ENCODE measurements around the gene FRYL. TPM values are rescaled to one million over a fixed set of nuclear protein-coding genes. Genes with fewer than 3 reads are reported as not detected.

FRYL gene
- total and polyA plus RNA-seq, 7 experiments from 2014 or later = 25.4 to 126 (median 102) TPM

DNA sequence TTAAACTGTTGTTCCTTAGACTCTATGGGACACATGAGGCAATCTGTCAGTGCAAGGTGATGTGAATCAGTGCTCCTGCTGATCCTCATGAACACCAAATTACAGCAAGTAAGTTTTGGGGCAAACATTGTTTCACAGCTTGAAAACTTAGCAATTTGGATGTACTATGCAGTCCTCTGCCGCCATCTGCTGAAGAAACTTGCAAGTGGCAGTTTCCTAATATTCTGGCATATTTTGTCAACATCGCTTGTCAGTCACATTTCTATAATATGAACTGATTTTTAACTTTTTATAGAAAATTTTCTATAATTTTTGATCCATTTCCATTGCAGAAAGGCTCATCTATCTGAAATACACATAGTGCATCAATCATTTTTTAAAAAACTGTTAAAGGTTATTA is 233.7 kb downstream of the FRYL start:
- H3K27ac ChIP-seq (ENCODE audit: low read depth, low read length) = no peak overlapping the region
- no peaks in the 10 kb centered on the region for H3K27me3 Mint-ChIP-seq
- DNase-seq (peak in 5 of 9 donors; percentile 4 to 31 (median 20)), ATAC-seq (peak; percentile 44)
- H3K36me3 ChIP-seq (ENCODE audit: control insufficient read depth in 2 of 3, insufficient read depth in 3 of 3, low read length in 3 of 3) = peaks cover 9 to 79% (median 40%) of the 10 kb centered on the region in 3 experiments
- H3K9me3 ChIP-seq (ENCODE audit: control insufficient read depth in 2 of 3, low read length in 3 of 3) = no peaks in the 10 kb centered on the region
- CTCF ChIA-PET = interaction anchor here (1.0 kb wide), 1 partner anchor 30 kb away, joined by 3 read pairs; no protein-coding TSS in a partner anchor
- POLR2A ChIA-PET = interaction anchor here (0.6 kb wide), 2 partner anchors 9 to 40 kb away, joined by 3 read pairs; no protein-coding TSS in a partner anchor
- peaks cover 11 to 60% (median 34%) of the 10 kb centered on the region in 5 donors for H3K36me3 Mint-ChIP-seq
- H3K27ac Mint-ChIP-seq = peak overlapping the region in 2 of 9 donors; percentile 49 to 56
- no peaks in the 10 kb centered on the region for H3K27me3 ChIP-seq (ENCODE audit: control insufficient read depth in 2 of 2, insufficient read depth in 2 of 2, low read length in 2 of 2)
- no peaks in the 10 kb centered on the region for H3K4me1 ChIP-seq (ENCODE audit: control insufficient read depth in 2 of 2, insufficient read depth in 2 of 2, low read length in 2 of 2)
- H3K4me1 Mint-ChIP-seq = peaks cover 0 to 2% (median 0%) of the 10 kb centered on the region in 7 donors
- peaks cover 0 to 2% (median 0%) of the 10 kb centered on the region in 11 donors for H3K9me3 Mint-ChIP-seq
- no peak overlapping the region for H3K4me3 Mint-ChIP-seq
- intact Hi-C loops (cut with micrococcal nuclease) = loop anchor here (1.0 to 10.0 kb wide), 4 partner anchors 99 to 422 kb away; no protein-coding TSS in a partner anchor
- H3K4me3 ChIP-seq (ENCODE audit: low read length) = no peak overlapping the region

DNA sequence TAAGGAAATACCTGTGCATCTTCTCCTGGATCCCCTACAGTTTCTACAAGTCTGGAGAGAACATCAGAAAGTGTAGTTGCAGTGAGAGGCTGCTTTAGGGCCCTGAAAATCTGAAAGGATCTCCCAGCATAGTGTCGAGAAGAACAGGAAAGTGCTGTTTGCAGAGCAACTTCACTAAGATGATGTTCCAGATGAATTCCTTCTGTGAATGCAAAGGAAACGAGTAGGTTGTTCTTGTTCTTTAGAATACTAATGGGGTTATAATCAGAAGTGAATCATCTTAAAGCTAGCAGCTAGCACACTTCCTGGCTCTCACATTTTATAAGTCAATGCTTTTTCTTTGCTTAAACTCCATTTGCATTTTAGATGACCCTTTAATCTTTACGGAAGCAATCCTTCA is 236.3 kb downstream of the FRYL start:
- Mint-ChIP-seq H3K27ac (peak overlapping the region in 2 of 9 donors; percentile 25 to 62), H3K36me3 (peaks cover 14 to 60% (median 23%) of the 10 kb centered on the region in 5 donors), H3K4me3 (no peak overlapping the region), H3K4me1 (peaks cover 0 to 2% (median 0%) of the 10 kb centered on the region in 7 donors), H3K27me3 (no peaks in the 10 kb centered on the region), H3K9me3 (peaks cover 0 to 2% (median 0%) of the 10 kb centered on the region in 11 donors)
- ATAC-seq = no peak
- H3K27me3 ChIP-seq (ENCODE audit: control insufficient read depth in 2 of 2, insufficient read depth in 2 of 2, low read length in 2 of 2) = no peaks in the 10 kb centered on the region
- ChIA-PET CTCF (no interaction called here), POLR2A (no interaction called here)
- H3K36me3 ChIP-seq (ENCODE audit: control insufficient read depth in 2 of 3, insufficient read depth in 3 of 3, low read length in 3 of 3) = peaks cover 15 to 79% (median 44%) of the 10 kb centered on the region in 3 experiments
- no peak for DNase-seq
- H3K4me1 ChIP-seq (ENCODE audit: control insufficient read depth in 2 of 2, insufficient read depth in 2 of 2, low read length in 2 of 2) = no peaks in the 10 kb centered on the region
- no peak overlapping the region for H3K27ac ChIP-seq (ENCODE audit: low read depth, low read length)
- no peak overlapping the region for H3K4me3 ChIP-seq (ENCODE audit: low read length)
- no peaks in the 10 kb centered on the region for H3K9me3 ChIP-seq (ENCODE audit: control insufficient read depth in 2 of 3, low read length in 3 of 3)
- intact Hi-C loops (cut with micrococcal nuclease) = loop anchor here in 1 of 2 donors (10.0 kb wide), 1 partner anchor 419 kb away; no protein-coding TSS in a partner anchor

GRCh38 chr4:48542888-48543287 is 237.2 kb downstream of the FRYL start:
- H3K27me3 Mint-ChIP-seq = no peaks in the 10 kb centered on the region
- H3K27ac Mint-ChIP-seq = peak overlapping the region in 3 of 9 donors; percentile 10 to 40 (median 17)
- POLR2A ChIA-PET = no interaction called here
- ATAC-seq (no peak), DNase-seq (no peak)
- Histone ChIP-seq H3K4me3 (ENCODE audit: low read length) (no peak overlapping the region), H3K36me3 (ENCODE audit: control insufficient read depth in 2 of 3, insufficient read depth in 3 of 3, low read length in 3 of 3) (peaks cover 15 to 72% (median 36%) of the 10 kb centered on the region in 3 experiments), H3K27ac (ENCODE audit: low read depth, low read length) (no peak overlapping the region), H3K4me1 (ENCODE audit: control insufficient read depth in 2 of 2, insufficient read depth in 2 of 2, low read length in 2 of 2) (no peaks in the 10 kb centered on the region), H3K27me3 (ENCODE audit: control insufficient read depth in 2 of 2, insufficient read depth in 2 of 2, low read length in 2 of 2) (no peaks in the 10 kb centered on the region), H3K9me3 (ENCODE audit: control insufficient read depth in 2 of 3, low read length in 3 of 3) (no peaks in the 10 kb centered on the region)
- intact Hi-C loops (cut with micrococcal nuclease) = loop anchor here in 1 of 2 donors (10.0 kb wide), 1 partner anchor 418 kb away; no protein-coding TSS in a partner anchor
- H3K9me3 Mint-ChIP-seq = peaks cover 0 to 2% (median 0%) of the 10 kb centered on the region in 11 donors
- no peak overlapping the region for H3K4me3 Mint-ChIP-seq
- no peaks in the 10 kb centered on the region for H3K4me1 Mint-ChIP-seq
- CTCF ChIA-PET = no interaction called here
- peaks cover 14 to 52% (median 23%) of the 10 kb centered on the region in 5 donors for H3K36me3 Mint-ChIP-seq

DNA sequence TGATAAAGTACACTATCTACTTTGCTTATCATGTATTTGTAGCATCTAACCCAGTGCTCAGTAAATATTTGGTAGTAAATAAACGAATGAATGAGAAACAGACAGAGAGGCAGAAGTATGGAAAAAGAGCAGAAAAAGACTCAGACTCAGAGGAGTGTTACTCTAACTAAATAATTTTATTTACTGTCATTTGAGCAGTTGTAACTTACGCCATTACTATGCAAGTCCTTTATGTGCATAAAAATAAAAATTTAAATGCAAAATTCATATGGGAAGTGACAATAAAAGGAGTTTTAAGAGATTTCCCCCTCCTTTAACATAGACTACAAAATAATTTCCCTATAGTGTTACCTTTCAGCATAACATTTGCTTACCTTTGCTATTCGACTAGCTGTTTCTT is 240.5 kb downstream of the FRYL start:
- Mint-ChIP-seq H3K27me3 (no peaks in the 10 kb centered on the region), H3K4me1 (no peaks in the 10 kb centered on the region), H3K36me3 (peaks cover 18 to 48% (median 33%) of the 10 kb centered on the region in 5 donors), H3K4me3 (no peak overlapping the region), H3K27ac (peak overlapping the region in 1 of 9 donors; percentile 21), H3K9me3 (no peaks in the 10 kb centered on the region)
- peaks cover 18 to 69% (median 32%) of the 10 kb centered on the region in 3 experiments for H3K36me3 ChIP-seq (ENCODE audit: control insufficient read depth in 2 of 3, insufficient read depth in 3 of 3, low read length in 3 of 3)
- no peaks in the 10 kb centered on the region for H3K4me1 ChIP-seq (ENCODE audit: control insufficient read depth in 2 of 2, insufficient read depth in 2 of 2, low read length in 2 of 2)
- POLR2A ChIA-PET = no interaction called here
- ATAC-seq (no peak), DNase-seq (no peak)
- H3K27ac ChIP-seq (ENCODE audit: low read depth, low read length) = no peak overlapping the region
- H3K27me3 ChIP-seq (ENCODE audit: control insufficient read depth in 2 of 2, insufficient read depth in 2 of 2, low read length in 2 of 2) = no peaks in the 10 kb centered on the region
- H3K4me3 ChIP-seq (ENCODE audit: low read length) = no peak overlapping the region
- CTCF ChIA-PET = no interaction called here
- intact Hi-C loops (cut with micrococcal nuclease) = no loop called here
- H3K9me3 ChIP-seq (ENCODE audit: control insufficient read depth in 2 of 3, low read length in 3 of 3) = no peaks in the 10 kb centered on the region

DNA sequence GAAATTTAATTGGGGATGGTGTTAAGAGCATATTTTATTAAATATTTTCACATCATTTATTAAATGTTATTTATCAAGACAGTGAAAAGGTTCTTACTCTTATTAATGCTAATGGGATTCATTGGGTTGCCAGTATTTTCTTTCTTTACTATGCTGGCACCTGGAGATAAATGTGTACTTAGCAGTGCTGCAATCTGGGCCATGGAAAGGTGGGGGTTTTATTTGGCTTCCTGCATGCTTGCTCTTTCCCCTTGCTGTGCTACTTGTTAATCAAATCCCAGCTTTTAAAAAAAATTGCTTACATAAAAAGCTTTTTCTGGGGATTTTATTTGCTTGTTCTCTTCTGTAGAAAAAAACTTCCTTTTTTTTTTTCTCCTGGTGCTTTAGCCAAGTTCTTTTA is 241.7 kb downstream of the FRYL start:
- ATAC-seq = no peak
- no peak for DNase-seq
- Histone ChIP-seq H3K9me3 (ENCODE audit: control insufficient read depth in 2 of 3, low read length in 3 of 3) (no peaks in the 10 kb centered on the region), H3K4me1 (ENCODE audit: control insufficient read depth in 2 of 2, insufficient read depth in 2 of 2, low read length in 2 of 2) (no peaks in the 10 kb centered on the region), H3K4me3 (ENCODE audit: low read length) (no peak overlapping the region), H3K27me3 (ENCODE audit: control insufficient read depth in 2 of 2, insufficient read depth in 2 of 2, low read length in 2 of 2) (no peaks in the 10 kb centered on the region), H3K27ac (ENCODE audit: low read depth, low read length) (no peak overlapping the region), H3K36me3 (ENCODE audit: control insufficient read depth in 2 of 3, insufficient read depth in 3 of 3, low read length in 3 of 3) (peaks cover 18 to 60% (median 26%) of the 10 kb centered on the region in 3 experiments)
- no peaks in the 10 kb centered on the region for H3K9me3 Mint-ChIP-seq
- no peak overlapping the region for H3K27ac Mint-ChIP-seq
- H3K4me1 Mint-ChIP-seq = no peaks in the 10 kb centered on the region
- H3K4me3 Mint-ChIP-seq = no peak overlapping the region
- CTCF ChIA-PET = interaction anchor here (0.7 kb wide), 1 partner anchor 137 kb away, joined by 4 read pairs; no protein-coding TSS in a partner anchor
- POLR2A ChIA-PET = no interaction called here
- intact Hi-C loops (cut with micrococcal nuclease) = no loop called here
- H3K36me3 Mint-ChIP-seq = peaks cover 18 to 43% (median 24%) of the 10 kb centered on the region in 5 donors
- H3K27me3 Mint-ChIP-seq = no peaks in the 10 kb centered on the region

DNA sequence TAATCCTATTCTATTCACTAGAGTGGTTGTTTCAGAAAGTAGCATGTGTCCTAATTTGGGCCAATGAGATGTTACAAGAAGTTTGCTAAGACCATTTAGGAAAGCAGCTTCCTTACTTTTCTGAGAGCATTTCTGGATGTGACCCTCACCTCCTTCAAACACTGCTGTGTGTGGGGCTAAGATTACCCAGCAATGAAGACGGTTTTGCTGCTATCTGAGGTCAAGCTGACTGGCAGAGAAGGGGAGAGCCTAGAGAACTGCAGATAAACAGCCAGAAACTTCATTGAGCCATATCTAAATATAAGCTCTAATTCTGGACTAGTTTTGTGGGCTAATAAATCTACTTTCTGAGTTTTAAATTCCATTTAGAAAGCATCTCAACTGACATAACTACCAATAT is 253.7 kb downstream of the FRYL start:
- H3K27me3 ChIP-seq (ENCODE audit: control insufficient read depth in 2 of 2, insufficient read depth in 2 of 2, low read length in 2 of 2) = no peaks in the 10 kb centered on the region
- no peak overlapping the region for H3K4me3 ChIP-seq (ENCODE audit: low read length)
- Mint-ChIP-seq H3K4me1 (peaks cover 0 to 1% (median 0%) of the 10 kb centered on the region in 7 donors), H3K27ac (no peak overlapping the region), H3K9me3 (no peaks in the 10 kb centered on the region), H3K27me3 (no peaks in the 10 kb centered on the region), H3K4me3 (no peak overlapping the region), H3K36me3 (peaks cover 35 to 76% (median 54%) of the 10 kb centered on the region in 5 donors)
- DNase-seq (no peak), ATAC-seq (no peak)
- POLR2A ChIA-PET = interaction anchor here (0.6 kb wide), 1 partner anchor 29 kb away, joined by 3 read pairs; no protein-coding TSS in a partner anchor
- no peaks in the 10 kb centered on the region for H3K4me1 ChIP-seq (ENCODE audit: control insufficient read depth in 2 of 2, insufficient read depth in 2 of 2, low read length in 2 of 2)
- no peak overlapping the region for H3K27ac ChIP-seq (ENCODE audit: low read depth, low read length)
- H3K36me3 ChIP-seq (ENCODE audit: control insufficient read depth in 2 of 3, insufficient read depth in 3 of 3, low read length in 3 of 3) = peaks cover 24 to 79% (median 52%) of the 10 kb centered on the region in 3 experiments
- intact Hi-C loops (cut with micrococcal nuclease) = no loop called here
- H3K9me3 ChIP-seq (ENCODE audit: control insufficient read depth in 2 of 3, low read length in 3 of 3) = no peaks in the 10 kb centered on the region
- CTCF ChIA-PET = no interaction called here

GRCh38 chr4:48518143-48518542 is 261.9 kb downstream of the FRYL start:
- Histone ChIP-seq H3K9me3 (ENCODE audit: control insufficient read depth in 2 of 3, low read length in 3 of 3) (no peaks in the 10 kb centered on the region), H3K36me3 (ENCODE audit: control insufficient read depth in 2 of 3, insufficient read depth in 3 of 3, low read length in 3 of 3) (peaks cover 15 to 69% (median 28%) of the 10 kb centered on the region in 3 experiments), H3K27ac (ENCODE audit: low read depth, low read length) (no peak overlapping the region), H3K4me1 (ENCODE audit: control insufficient read depth in 2 of 2, insufficient read depth in 2 of 2, low read length in 2 of 2) (no peaks in the 10 kb centered on the region), H3K27me3 (ENCODE audit: control insufficient read depth in 2 of 2, insufficient read depth in 2 of 2, low read length in 2 of 2) (no peaks in the 10 kb centered on the region), H3K4me3 (ENCODE audit: low read length) (no peak overlapping the region)
- intact Hi-C loops (cut with micrococcal nuclease) = no loop called here
- ATAC-seq (no peak), DNase-seq (no peak)
- no peaks in the 10 kb centered on the region for H3K4me1 Mint-ChIP-seq
- ChIA-PET CTCF (no interaction called here), POLR2A (no interaction called here)
- H3K36me3 Mint-ChIP-seq = peaks cover 22 to 56% (median 44%) of the 10 kb centered on the region in 5 donors
- H3K4me3 Mint-ChIP-seq = no peak overlapping the region
- peak overlapping the region in 2 of 9 donors; percentile 29 to 31 for H3K27ac Mint-ChIP-seq
- no peaks in the 10 kb centered on the region for H3K9me3 Mint-ChIP-seq
- H3K27me3 Mint-ChIP-seq = no peaks in the 10 kb centered on the region

Measured in naive thymus-derived CD4-positive, alpha-beta T cell (primary cell).